GM18498 (cell line): ENCODE measurements around the gene RGS7.
"Not testable (repeated sequence)": the region's sequence is repeated elsewhere in the genome, so short reads cannot be mapped to it uniquely, and the experiment has no call there.

Source experiments
- ATAC-seq: cut with Tn5 transposase; IDR thresholded peaks from one replicate; pipeline ENCODE4 v1.9.1; 2021; ENCODE audit warnings: mild to moderate bottlenecking, moderate library complexity; ENCODE audit not compliant: unreplicated experiment

The RGS7 gene

GRCh38 chr1:241088075-241088474 is 268.9 kb downstream of the RGS7 start:
- not testable (repeated sequence) for ATAC-seq

GRCh38 chr1:241086686-241087085 is 270.3 kb downstream of the RGS7 start:
- ATAC-seq = no peak

- no peak for ATAC-seq
These were observed 273.7 kb downstream of the RGS7 start for GRCh38 chr1:241083285-241083684.

- ATAC-seq = no peak
These were observed 275.5 kb downstream of the RGS7 start for GRCh38 chr1:241081473-241081872.

- ATAC-seq = no peak
These were observed 277.5 kb downstream of the RGS7 start for GRCh38 chr1:241079459-241079858.

- no peak for ATAC-seq
These were observed 278.0 kb downstream of the RGS7 start for GRCh38 chr1:241079047-241079446.

GRCh38 chr1:241077386-241078147 is 279.4 kb downstream of the RGS7 start:
- no peak for ATAC-seq

- no peak for ATAC-seq
These were observed 282.5 kb downstream of the RGS7 start for GRCh38 chr1:241074507-241074906.

GRCh38 chr1:241068359-241068758 is 288.6 kb downstream of the RGS7 start:
- no peak for ATAC-seq

- ATAC-seq = no peak
These were observed 293.7 kb downstream of the RGS7 start for GRCh38 chr1:241063276-241063675.

- ATAC-seq = no peak
These were observed 295.9 kb downstream of the RGS7 start for GRCh38 chr1:241061062-241061461.

GRCh38 chr1:241048622-241049021 is 308.4 kb downstream of the RGS7 start:
- ATAC-seq = no peak

- no peak for ATAC-seq
These were observed 311.3 kb downstream of the RGS7 start for GRCh38 chr1:241045659-241046058.

- ATAC-seq = no peak
These were observed 322.6 kb downstream of the RGS7 start for GRCh38 chr1:241034203-241034936.

GRCh38 chr1:241024834-241025233 is 332.2 kb downstream of the RGS7 start:
- ATAC-seq = no peak

- no peak for ATAC-seq
These were observed 334.6 kb downstream of the RGS7 start for GRCh38 chr1:241022366-241022765.

GRCh38 chr1:241020851-241021697 is 335.9 kb downstream of the RGS7 start:
- no peak for ATAC-seq

GRCh38 chr1:241012708-241013340 is 344.2 kb downstream of the RGS7 start:
- ATAC-seq = no peak

GRCh38 chr1:241007668-241008067 is 349.3 kb downstream of the RGS7 start:
- ATAC-seq = no peak

GRCh38 chr1:240999826-241000225 is 357.2 kb downstream of the RGS7 start:
- no peak for ATAC-seq

- ATAC-seq = no peak
These were observed 358.5 kb downstream of the RGS7 start for GRCh38 chr1:240998441-240999015.
